GM19238 (cell line): ENCODE measurements around the gene LRP5.
"Not testable (repeated sequence)": the region's sequence is repeated elsewhere in the genome, so short reads cannot be mapped to it uniquely, and the experiment has no call there.

ENCODE experiments used
- DNase-seq: peaks from one replicate; pipeline ENCODE4 v3.0.0; 2011; ENCODE audit warnings: low spot score; ENCODE audit not compliant: insufficient read length

Gene LRP5

GRCh38 chr11:68387840-68388239, 75.4 kb downstream of the LRP5 start:
- DNase-seq: no peak

DNA sequence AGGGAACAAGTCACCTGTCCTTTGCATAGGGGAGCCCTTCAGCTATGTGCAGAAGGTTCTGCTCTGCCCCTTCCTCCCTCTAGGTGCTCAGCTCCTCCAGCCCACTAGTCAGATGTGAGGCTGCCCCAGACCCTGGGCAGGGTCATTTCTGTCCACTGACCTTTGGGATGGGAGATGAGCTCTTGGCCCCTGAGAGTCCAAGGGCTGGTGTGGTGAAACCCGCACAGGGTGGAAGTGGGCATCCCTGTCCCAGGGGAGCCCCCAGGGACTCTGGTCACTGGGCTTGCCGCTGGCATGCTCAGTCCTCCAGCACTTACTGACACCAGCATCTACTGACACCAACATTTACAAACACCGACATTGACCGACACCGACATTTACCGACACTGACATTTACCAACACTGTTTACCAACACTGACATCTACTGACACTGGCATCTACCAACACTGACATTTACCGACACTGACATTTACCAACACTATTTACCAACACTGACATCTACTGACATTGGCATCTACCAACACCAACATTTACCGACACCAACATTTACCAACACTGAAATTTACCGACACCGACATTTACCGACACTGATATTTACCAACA, 76.3 kb downstream of the LRP5 start:
- DNase-seq: no peak

DNA sequence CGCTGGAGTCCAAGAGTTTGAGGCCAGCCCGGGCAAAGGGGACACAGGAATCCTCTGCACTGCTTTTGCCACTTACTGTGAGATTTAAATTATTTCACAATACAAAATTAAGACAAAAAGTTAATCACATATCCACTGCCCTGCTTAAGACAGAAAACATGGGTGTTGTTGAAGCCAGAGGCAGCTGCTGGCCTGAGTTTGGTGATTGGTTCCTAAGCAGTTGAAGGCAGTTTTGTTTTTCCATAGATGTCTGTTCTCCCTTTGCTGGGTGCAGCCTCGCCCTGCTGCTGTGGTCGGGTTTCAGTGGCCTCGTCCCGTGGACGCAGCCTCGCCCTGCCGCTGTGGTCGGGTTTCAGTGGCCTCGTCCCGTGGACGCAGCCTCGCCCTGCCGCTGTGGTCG, 77.9 kb downstream of the LRP5 start:
- DNase-seq: no peak

GRCh38 chr11:68392822-68393221, 80.4 kb downstream of the LRP5 start:
- DNase-seq: no peak

- no peak for DNase-seq
Observed at GRCh38 chr11:68396516-68396915, 84.1 kb downstream of the LRP5 start.

- no peak for DNase-seq
Observed at GRCh38 chr11:68397256-68397655, 84.9 kb downstream of the LRP5 start.

DNA sequence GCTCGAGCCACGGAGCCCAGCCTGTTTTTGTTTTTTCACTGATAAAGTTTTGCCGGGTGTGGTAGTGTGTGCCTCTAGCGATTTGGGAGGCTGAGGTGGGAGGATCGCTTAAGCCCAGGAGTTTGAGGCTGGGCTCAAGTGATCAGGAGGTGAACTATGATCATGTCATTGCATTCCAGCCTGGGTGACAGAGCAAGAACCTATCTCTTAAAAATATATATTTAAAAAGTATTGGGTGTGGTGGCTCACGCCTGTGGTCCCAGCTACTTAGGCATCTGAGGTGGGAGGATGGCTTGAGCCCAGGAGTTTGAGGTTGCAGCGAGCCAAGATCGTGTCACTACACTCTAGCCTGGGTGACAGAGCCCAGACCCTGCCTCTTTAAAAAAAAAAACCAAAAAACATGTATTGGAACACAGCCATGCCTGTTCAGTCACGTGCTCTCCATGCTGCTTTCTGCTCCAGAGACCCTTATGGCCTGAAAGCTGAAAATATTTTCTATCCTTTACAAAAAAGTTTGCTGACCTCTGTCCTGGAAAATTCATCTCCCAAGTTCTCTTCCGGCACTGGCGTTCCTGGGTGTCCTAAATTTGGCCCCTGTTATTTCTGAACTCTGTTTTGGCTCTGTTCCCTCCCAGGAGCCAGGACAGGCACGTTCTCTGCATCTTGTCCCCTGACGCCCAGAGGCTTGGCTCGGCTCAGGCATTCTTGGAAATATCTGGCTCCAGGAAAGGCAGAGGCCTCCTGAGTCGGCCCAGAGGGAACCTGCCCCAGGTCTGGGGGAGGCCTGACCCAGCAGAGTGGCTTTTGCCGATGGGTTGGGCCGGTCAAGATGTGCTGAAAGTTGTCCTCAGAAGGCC, 86.8 kb downstream of the LRP5 start:
- DNase-seq: no peak

DNA sequence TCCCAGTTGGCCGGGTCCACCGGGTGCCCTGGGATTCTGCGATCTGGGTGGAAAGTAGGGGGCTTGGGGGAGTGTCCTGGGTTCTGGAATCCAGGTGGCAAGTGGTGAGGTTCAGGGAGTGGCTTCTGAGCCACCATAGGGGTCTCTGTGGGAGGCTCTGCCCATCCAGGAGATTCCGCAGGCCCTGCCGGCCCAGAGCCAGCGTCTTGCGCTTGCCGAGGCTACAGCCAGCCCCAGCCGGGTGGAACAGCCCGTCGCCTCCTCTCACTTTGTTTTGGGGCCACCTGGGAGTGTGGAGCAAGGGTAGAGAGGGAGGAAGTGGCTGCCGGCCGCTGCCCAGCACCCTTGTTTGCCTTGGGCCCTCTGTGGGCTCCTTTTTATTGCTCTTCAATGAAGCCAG, 87.5 kb downstream of the LRP5 start:
- DNase-seq: no peak

DNA sequence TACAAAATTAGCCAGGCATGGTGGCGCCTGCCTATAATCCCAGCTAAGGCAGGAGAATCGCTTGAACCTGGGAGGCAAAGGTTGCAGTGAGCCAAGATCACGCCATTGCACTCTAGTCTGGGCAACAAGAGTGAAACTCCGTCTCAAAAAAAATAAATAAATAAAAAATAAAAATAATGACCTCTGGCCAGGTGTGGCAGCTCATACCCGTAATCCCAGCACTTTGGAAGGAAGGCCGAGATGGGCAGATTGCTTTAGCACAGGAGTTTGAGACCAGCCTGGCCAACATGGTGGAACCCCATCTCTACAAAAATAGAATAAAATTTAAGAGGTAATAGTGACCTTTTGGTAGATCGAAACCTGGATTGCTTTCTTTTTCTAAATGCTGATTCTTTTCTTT, 88.2 kb downstream of the LRP5 start:
- not testable (repeated sequence) for DNase-seq

- DNase-seq: no peak
Observed at GRCh38 chr11:68401856-68402255, 89.5 kb downstream of the LRP5 start.

- no peak for DNase-seq
Observed at GRCh38 chr11:68402355-68403031, 90.1 kb downstream of the LRP5 start.

GRCh38 chr11:68403424-68403823, 91.0 kb downstream of the LRP5 start:
- no peak for DNase-seq

DNA sequence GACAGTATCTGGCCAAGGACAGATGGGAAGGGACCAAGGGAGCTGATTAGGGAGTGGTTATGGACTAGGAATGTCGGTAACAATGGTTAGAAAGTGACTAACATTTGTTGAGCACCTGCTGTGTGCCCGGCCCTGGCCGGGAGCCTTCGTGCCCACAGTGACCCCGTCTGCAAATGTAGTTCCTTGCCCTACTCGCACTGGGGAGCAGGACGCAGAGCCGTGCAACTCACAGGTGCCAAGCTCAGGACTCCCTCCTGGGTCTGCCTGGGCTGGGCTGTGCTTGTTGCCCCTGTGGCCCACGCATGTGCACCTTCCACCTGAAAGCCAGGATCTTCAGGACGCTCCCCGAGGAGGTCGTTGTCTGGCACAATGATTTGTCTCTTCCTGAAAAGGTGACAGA, 91.4 kb downstream of the LRP5 start:
- no peak for DNase-seq

DNA sequence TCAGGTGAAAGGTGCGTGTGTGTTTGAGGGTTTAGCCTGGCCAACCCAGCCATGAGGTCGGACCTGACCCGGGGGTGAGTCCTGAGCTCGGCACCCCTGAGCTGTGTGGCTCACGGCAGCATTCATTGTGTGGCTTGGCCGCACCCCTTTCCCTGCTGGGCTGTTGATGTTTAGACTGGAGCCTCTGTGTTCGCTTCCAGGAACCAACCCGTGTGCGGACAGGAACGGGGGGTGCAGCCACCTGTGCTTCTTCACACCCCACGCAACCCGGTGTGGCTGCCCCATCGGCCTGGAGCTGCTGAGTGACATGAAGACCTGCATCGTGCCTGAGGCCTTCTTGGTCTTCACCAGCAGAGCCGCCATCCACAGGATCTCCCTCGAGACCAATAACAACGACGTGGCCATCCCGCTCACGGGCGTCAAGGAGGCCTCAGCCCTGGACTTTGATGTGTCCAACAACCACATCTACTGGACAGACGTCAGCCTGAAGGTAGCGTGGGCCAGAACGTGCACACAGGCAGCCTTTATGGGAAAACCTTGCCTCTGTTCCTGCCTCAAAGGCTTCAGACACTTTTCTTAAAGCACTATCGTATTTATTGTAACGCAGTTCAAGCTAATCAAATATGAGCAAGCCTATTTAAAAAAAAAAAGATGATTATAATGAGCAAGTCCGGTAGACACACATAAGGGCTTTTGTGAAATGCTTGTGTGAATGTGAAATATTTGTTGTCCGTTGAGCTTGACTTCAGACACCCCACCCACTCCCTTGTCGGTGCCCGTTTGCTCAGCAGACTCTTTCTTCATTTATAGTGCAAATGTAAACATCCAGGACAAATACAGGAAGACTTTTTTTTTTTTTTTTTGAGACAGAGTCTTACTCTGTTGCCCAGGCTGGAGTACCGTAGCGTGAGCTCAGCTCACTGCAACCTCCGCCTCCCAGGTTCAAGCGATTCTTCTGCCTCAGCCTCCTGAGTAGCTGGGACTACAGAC, 94.2 kb downstream of the LRP5 start:
- DNase-seq: no peak

- no peak for DNase-seq
Observed at GRCh38 chr11:68408512-68408911, 96.1 kb downstream of the LRP5 start.

- no peak for DNase-seq
Observed at GRCh38 chr11:68409748-68410344, 97.5 kb downstream of the LRP5 start.

DNA sequence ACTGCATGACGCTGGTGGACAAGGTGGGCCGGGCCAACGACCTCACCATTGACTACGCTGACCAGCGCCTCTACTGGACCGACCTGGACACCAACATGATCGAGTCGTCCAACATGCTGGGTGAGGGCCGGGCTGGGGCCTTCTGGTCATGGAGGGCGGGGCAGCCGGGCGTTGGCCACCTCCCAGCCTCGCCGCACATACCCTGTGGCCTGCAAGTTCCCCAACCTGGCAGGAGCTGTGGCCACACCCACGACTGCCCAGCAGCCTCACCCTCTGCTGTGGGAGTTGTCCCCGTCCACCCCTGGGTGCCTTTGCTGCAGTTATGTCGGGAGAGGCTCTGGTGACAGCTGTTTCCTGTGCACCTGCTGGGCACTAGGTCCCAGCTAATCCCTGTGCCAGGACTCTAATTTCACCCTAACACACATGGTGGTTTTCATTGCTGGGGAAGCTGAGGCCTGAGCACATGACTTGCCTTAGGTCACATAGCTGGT, 99.2 kb downstream of the LRP5 start:
- no peak for DNase-seq

- no peak for DNase-seq
Observed at GRCh38 chr11:68412593-68413475, 100.4 kb downstream of the LRP5 start.

DNA sequence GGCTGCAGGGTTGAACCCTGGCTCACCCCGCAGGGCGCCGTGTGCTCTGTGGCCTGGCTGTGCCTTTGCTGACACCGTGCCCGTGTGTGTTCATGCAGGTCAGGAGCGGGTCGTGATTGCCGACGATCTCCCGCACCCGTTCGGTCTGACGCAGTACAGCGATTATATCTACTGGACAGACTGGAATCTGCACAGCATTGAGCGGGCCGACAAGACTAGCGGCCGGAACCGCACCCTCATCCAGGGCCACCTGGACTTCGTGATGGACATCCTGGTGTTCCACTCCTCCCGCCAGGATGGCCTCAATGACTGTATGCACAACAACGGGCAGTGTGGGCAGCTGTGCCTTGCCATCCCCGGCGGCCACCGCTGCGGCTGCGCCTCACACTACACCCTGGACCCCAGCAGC, 101.2 kb downstream of the LRP5 start:
- no peak for DNase-seq
